GM12875 (cell line): ENCODE data around the gene CHCHD3.

Experiments used
- H3K4me3 ChIP-seq: one replicate; pipeline ENCODE4 v1.5.1; 2011; ENCODE audit warnings: low read depth, low read length, control low read depth
- CTCF ChIP-seq: IDR thresholded peaks from 2 replicates; pipeline ENCODE4 v1.5.1; 2011; ENCODE audit warnings: low read depth, mild to moderate bottlenecking, control low read depth, inconsistent platforms, low read length, moderate library complexity, borderline replicate concordance; ENCODE audit not compliant: insufficient read depth

Gene CHCHD3

DNA sequence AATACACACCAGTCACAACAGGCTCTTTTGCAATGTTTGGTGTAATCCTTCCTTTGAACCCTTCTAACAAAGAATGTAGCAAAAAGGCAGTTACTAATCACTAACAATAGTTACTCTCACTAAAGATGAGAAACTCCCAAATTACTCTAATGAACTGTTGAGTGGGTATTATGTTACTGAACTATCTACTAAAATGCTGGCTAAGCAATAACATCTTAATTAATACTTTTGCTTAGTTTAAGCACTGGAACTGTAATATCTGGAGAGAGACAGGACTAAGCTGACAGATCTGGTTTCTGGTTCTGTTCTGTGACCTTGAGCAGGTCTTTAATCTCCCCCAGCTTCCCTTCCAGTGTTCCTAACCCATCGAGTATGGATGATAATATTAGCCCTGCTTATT, 241.7 kb downstream of the CHCHD3 start:
- TF ChIP-seq CTCF = no peak
- no peak overlapping the region for H3K4me3 ChIP-seq

DNA sequence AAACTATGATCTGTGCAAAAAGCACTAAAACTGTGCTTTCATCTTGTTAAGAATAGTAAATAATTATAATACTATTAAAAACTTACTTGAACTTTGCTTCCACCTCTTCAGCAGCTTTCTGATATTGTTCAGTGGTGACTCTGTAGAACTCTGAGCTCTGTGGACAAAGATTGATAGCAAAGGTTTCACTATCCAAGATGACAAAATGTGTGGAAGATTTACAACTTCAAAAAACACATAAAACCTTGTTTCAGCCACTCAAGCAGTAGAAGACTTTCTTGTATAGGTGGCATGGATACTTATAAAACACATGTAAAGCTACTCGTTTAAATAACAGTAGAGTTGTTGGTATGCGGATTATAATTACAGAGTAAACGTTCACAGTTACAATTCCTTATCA, 243.6 kb downstream of the CHCHD3 start:
- no peak for TF ChIP-seq CTCF
- no peak overlapping the region for H3K4me3 ChIP-seq

DNA sequence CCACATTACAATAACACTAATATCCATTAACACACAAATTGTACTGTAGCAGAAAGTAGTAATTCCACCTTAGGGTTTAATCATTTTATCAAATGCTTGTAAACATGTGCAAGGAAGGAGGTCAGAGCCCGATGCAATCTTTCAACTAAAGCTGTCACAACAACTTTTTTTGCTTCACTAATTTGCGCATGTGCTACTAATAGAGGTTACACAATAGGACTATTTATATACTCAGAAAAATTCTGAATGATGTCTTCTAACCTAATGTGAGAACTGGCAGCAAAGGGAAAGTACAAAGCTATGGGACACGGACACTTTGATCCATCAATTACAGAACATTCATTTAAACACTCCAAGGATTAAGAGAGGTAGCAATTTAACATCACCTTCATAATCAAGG, 244.4 kb downstream of the CHCHD3 start:
- TF ChIP-seq CTCF = no peak
- H3K4me3 ChIP-seq = no peak overlapping the region

DNA sequence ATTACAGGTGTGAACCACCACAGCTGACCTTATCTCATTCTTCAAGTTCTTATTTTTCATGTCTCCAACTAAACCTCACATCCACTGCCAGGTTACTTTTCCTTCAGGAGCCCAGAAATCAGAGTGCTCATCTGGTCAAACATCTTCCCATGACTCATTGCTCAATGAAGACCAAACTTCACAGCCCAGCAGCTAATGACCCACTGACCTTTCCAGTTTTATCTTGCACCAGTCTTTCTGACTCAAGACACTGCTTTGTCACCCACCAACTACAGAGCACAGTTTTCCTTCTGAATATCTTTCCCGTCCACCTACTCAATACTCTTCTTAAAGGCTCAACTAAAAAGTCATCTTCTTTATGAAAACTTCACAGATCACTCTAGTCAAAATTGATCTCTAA, 245.1 kb downstream of the CHCHD3 start:
- no peak for TF ChIP-seq CTCF
- no peak overlapping the region for H3K4me3 ChIP-seq

DNA sequence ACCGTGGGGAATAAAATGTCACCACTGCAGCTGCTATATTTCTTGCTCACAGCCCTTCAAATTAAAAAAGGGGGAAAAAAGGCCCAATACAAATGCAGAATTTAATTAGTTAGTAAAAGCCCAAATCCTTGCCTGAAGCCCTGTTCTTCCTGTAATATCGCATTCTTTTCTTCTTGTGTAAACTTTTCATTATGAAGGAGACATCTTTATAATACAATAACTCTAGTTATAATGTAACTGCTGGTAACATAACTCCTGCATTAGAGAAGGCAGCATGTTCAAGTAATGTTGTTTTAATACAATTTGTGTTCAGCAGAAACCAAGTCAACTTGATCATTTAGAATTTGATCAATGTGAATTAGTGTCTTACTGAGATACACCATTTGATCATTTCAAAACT, 250.9 kb downstream of the CHCHD3 start:
- no peak overlapping the region for H3K4me3 ChIP-seq
- TF ChIP-seq CTCF = no peak

- no peak for TF ChIP-seq CTCF
- H3K4me3 ChIP-seq = no peak overlapping the region
These were observed 253.4 kb downstream of the CHCHD3 start for GRCh38 chr7:132828502-132828901.

GRCh38 chr7:132825932-132826835, 255.7 kb downstream of the CHCHD3 start:
- no peak for TF ChIP-seq CTCF
- no peak overlapping the region for H3K4me3 ChIP-seq
